MM.1S (cell line): ENCODE data around the gene SLC22A17.
"Not testable (repeated sequence)": the region's sequence is repeated elsewhere in the genome, so short reads cannot be mapped to it uniquely, and the experiment has no call there.

Experiments used
- CTCF ChIP-seq: fragments of 300-600 bp; sonication (generic); IDR thresholded peaks from 2 replicates; pipeline ENCODE4 v1.5.1; 2016; ENCODE audit warnings: antibody characterized with exemption, low read length, mixed read lengths
- EZH2 ChIP-seq: fragments of 300-600 bp; sonication (generic); optimal IDR thresholded peaks from 2 replicates; pipeline ENCODE3; 2017; ENCODE audit warnings: low read depth, mild to moderate bottlenecking, antibody characterized with exemption, low read length, mixed read lengths
- EZH2phosphoT487 ChIP-seq: fragments of 300-600 bp; sonication (generic); IDR thresholded peaks from 2 replicates; pipeline ENCODE4 v1.6.1; 2018; ENCODE audit warnings: antibody characterized with exemption, low read length

GRCh38 chr14:23386266-23386657, 33.6 kb upstream of the SLC22A17 start:
- TF ChIP-seq EZH2phosphoT487, CTCF, EZH2: not testable (repeated sequence)
